H9 (cell line): Measurements from ENCODE around the gene ECE1. TPM values are rescaled to one million over a fixed set of nuclear protein-coding genes. Genes with fewer than 3 reads are reported as not detected.

Experiments used
- DNase-seq: peaks from one replicate; pipeline ENCODE4 v3.0.0-alpha.2; 2017
- H2AFZ ChIP-seq: one replicate; pipeline ENCODE4 v1.6.1; 2013; ENCODE audit warnings: mild to moderate bottlenecking, low read length, control low read depth, moderate library complexity
- H2AK5ac ChIP-seq: 2 replicates; pipeline ENCODE4 v1.6.1; 2013; ENCODE audit warnings: low read length, control low read depth, mixed read lengths; ENCODE audit not compliant: insufficient read length
- H2BK120ac ChIP-seq: one replicate; pipeline ENCODE4 v1.6.1; 2013; ENCODE audit warnings: low read depth, mild to moderate bottlenecking, low read length, control low read depth, inconsistent platforms; ENCODE audit not compliant: poor library complexity, severe bottlenecking
- H2BK12ac ChIP-seq: 2 replicates; pipeline ENCODE4 v1.6.1; 2013; ENCODE audit warnings: low read length, control low read depth, mixed read lengths, low read depth; ENCODE audit not compliant: insufficient read length
- H2BK15ac ChIP-seq: 2 replicates; pipeline ENCODE4 v1.6.1; 2013; ENCODE audit warnings: low read depth, low read length, control low read depth
- H2BK20ac ChIP-seq: one replicate; pipeline ENCODE4 v1.6.1; 2013; ENCODE audit warnings: low read depth, mild to moderate bottlenecking, low read length, control low read depth, inconsistent platforms; ENCODE audit not compliant: poor library complexity, severe bottlenecking
- H2BK5ac ChIP-seq: 2 replicates; pipeline ENCODE4 v1.6.1; 2013; ENCODE audit warnings: low read length, control low read depth, mixed read lengths; ENCODE audit not compliant: insufficient read length
- H3K14ac ChIP-seq: 2 replicates; pipeline ENCODE4 v1.6.1; 2013; ENCODE audit warnings: low read length, control low read depth; ENCODE audit not compliant: insufficient read depth
- H3K18ac ChIP-seq: 2 replicates; pipeline ENCODE4 v1.6.1; 2013; ENCODE audit warnings: low read depth, mild to moderate bottlenecking, mixed read lengths, low read length, control low read depth; ENCODE audit not compliant: insufficient read length
- H3K23ac ChIP-seq: 2 replicates; pipeline ENCODE4 v1.6.1; 2013; ENCODE audit warnings: low read length, control low read depth, mixed read lengths, low read depth; ENCODE audit not compliant: insufficient read length
- H3K23me2 ChIP-seq: 2 replicates; pipeline ENCODE4 v1.6.1; 2013; ENCODE audit warnings: low read depth, mild to moderate bottlenecking, mixed read lengths, low read length, control low read depth; ENCODE audit not compliant: insufficient read length, poor library complexity, severe bottlenecking
- H3K27ac ChIP-seq: 2 replicates; pipeline ENCODE4 v1.5.1; 2013; ENCODE audit warnings: low read length, control low read depth, mixed read lengths, low read depth; ENCODE audit not compliant: insufficient read length
- H3K27me3 ChIP-seq: 2 replicates; pipeline ENCODE4 v1.6.1; 2013; ENCODE audit warnings: low read length, control low read depth, inconsistent platforms; ENCODE audit not compliant: insufficient read depth
- H3K4ac ChIP-seq: 2 replicates; pipeline ENCODE4 v1.6.1; 2013; ENCODE audit warnings: low read depth, mild to moderate bottlenecking, control low read depth, inconsistent platforms, low read length, moderate library complexity
- H3K4me1 ChIP-seq: 2 replicates; pipeline ENCODE4 v1.6.1; 2013; ENCODE audit warnings: low read length, control low read depth, inconsistent platforms; ENCODE audit not compliant: insufficient read depth
- H3K4me2 ChIP-seq: 2 replicates; pipeline ENCODE4 v1.6.1; 2013; ENCODE audit warnings: low read length, control low read depth, mixed read lengths; ENCODE audit not compliant: insufficient read length, insufficient read depth
- H3K56ac ChIP-seq: 2 replicates; pipeline ENCODE4 v1.6.1; 2013; ENCODE audit warnings: low read depth, mild to moderate bottlenecking, mixed read lengths, low read length, control low read depth; ENCODE audit not compliant: insufficient read length
- H3K79me1 ChIP-seq: 2 replicates; pipeline ENCODE4 v1.6.1; 2013; ENCODE audit warnings: low read depth, mild to moderate bottlenecking, moderate library complexity, low read length, control low read depth, inconsistent platforms; ENCODE audit not compliant: insufficient read depth, poor library complexity, severe bottlenecking
- H3K79me2 ChIP-seq: 2 replicates; pipeline ENCODE4 v1.6.1; 2013; ENCODE audit warnings: low read length, control low read depth, inconsistent platforms; ENCODE audit not compliant: insufficient read depth
- H3K9ac ChIP-seq: 2 replicates; pipeline ENCODE4 v1.6.1; 2013; ENCODE audit warnings: low read length, control low read depth, mixed read lengths; ENCODE audit not compliant: insufficient read length; ENCODE audit errors: extremely low read depth
- H3K9me3 ChIP-seq: one replicate; pipeline ENCODE4 v1.6.1; 2013; ENCODE audit warnings: low read depth, low read length, inconsistent platforms; ENCODE audit not compliant: control insufficient read depth
- H3T11ph ChIP-seq: one replicate; pipeline ENCODE4 v1.6.1; 2013; ENCODE audit warnings: mild to moderate bottlenecking, low read length, control low read depth, inconsistent platforms
- H4K20me1 ChIP-seq: one replicate; pipeline ENCODE4 v1.6.1; 2013; ENCODE audit not compliant: control insufficient read depth, insufficient read length, insufficient read depth
- H4K5ac ChIP-seq: 2 replicates; pipeline ENCODE4 v1.6.1; 2013; ENCODE audit warnings: low read depth, mild to moderate bottlenecking, mixed read lengths, low read length, control low read depth; ENCODE audit not compliant: insufficient read length
- H4K8ac ChIP-seq: replicated peaks from 2 replicates; pipeline ENCODE4 v1.6.1; 2013; ENCODE audit warnings: low read length, control low read depth, mixed read lengths, low read depth; ENCODE audit not compliant: insufficient read length
- H4K91ac ChIP-seq: 2 replicates; pipeline ENCODE4 v1.6.1; 2013; ENCODE audit warnings: low read depth, mild to moderate bottlenecking, moderate library complexity, mixed read lengths, low read length, control low read depth; ENCODE audit not compliant: insufficient read length
- H3K27ac Mint-ChIP-seq, 3 experiments: 2 replicates in 2 of 3; 3 replicates in 1 of 3; pipeline ENCODE4 v1.8.0; 2020 to 2021; ENCODE audit warnings: mixed read lengths in 3 of 3, mild to moderate bottlenecking in 1 of 3, moderate library complexity in 1 of 3
- H3K27me3 Mint-ChIP-seq: 2 replicates; pipeline ENCODE4 v1.8.0; 2021; ENCODE audit warnings: low read depth, mild to moderate bottlenecking, moderate library complexity, mixed read lengths
- H3K36me3 Mint-ChIP-seq, 3 experiments: 2 replicates in 2 of 3; 3 replicates in 1 of 3; pipeline ENCODE4 v1.8.0; 2020 to 2021; ENCODE audit warnings: low read depth in 3 of 3, mixed read lengths in 3 of 3; ENCODE audit not compliant: insufficient read depth in 1 of 3
- H3K4me1 Mint-ChIP-seq, 2 experiments: 2 replicates each; pipeline ENCODE4 v1.8.0; 2020; ENCODE audit warnings: mixed read lengths in 2 of 2
- H3K4me3 Mint-ChIP-seq, 2 experiments: 2 replicates in 1 of 2; 3 replicates in 1 of 2; pipeline ENCODE4 v1.8.0; 2020 to 2021; ENCODE audit warnings: mild to moderate bottlenecking in 2 of 2, mixed read lengths in 2 of 2, moderate library complexity in 1 of 2
- H3K9me3 Mint-ChIP-seq, 2 experiments: 2 replicates in 1 of 2; 3 replicates in 1 of 2; pipeline ENCODE4 v1.8.0; 2020; ENCODE audit warnings: mild to moderate bottlenecking in 2 of 2, mixed read lengths in 2 of 2, moderate library complexity in 1 of 2
- CTCF ChIP-seq: fragments of 200-600 bp; sonication (generic); conservative IDR thresholded peaks from 3 replicates; pipeline ENCODE4 v1.8.0; 2021; ENCODE audit warnings: antibody characterized with exemption, mild to moderate bottlenecking
- WGBS: extraction: QIAGEN DNeasy Blood & Tissue Kit; methylation state at CpG from one replicate; pipeline ENCODE4 v1.1.7; 2013; ENCODE audit warnings: missing lambda C conversion rate, low lambda C conversion rate, mixed read lengths; ENCODE audit not compliant: insufficient read length; ENCODE audit errors: extremely low coverage; 5-methylcytosine and 5-hydroxymethylcytosine counted together
- total RNA-seq: library from RNA; stranded (reverse); gene quantifications from 2 replicates; pipeline ENCODE4 v1.2.1, GENCODE V29; 2021

Gene ECE1
- total RNA-seq, 1 experiment from 2014 or later, result 31.1 TPM

DNA sequence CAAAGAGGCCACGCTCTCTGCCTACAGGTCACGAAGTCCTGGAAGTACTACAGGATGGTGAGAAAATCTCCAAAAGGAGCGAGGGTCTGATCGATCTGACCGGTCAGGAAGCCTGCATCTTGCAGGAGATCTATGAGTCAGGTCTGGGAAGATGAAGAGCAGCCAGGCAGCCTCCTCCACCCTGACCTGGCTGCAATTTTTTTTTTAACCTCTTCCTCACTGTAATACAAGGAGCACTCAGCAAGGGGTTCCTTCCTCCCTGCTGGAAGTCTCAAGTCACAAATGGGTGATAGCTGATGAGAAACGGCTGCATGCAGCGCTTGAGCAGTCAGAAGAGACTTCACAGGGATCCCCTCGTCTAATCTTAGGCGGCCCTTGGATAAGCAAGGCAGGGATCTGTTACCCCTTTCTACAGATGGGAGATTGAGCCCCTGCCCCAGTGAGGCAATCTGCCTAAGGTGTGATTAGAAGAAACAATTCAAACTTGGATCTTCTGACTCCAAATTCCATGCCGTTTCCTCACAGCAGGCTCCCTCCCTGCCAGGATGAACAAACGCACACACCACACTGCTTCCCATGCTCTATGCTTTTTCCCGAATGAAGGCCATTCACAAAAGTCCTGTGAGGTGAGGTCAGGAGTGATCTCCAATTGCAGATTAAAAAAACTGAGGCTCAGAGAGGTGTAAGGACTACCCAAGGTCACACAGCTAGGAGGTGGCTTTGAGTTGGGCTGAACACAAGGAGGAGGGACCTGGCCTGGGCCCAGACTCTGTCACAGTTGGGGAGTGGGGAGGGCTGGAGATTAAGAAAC is 48.3 kb downstream of the ECE1 start:
- 0 out of 5 replicates have a peak overlapping the region, but pooled peaks of 1 of the 2 experiments have one; percentile 13 for H3K4me3 Mint-ChIP-seq
- peaks cover 15 to 18% of the 10 kb centered on the region in 2 experiments for H3K4me1 Mint-ChIP-seq
- Histone ChIP-seq H4K8ac (no peak overlapping the region), H3K4me1 (no peaks in the 10 kb centered on the region), H3K56ac (no peak overlapping the region), H4K91ac (no peak overlapping the region), H2AK5ac (no peak overlapping the region), H2BK120ac (no peak overlapping the region), H3K9ac (no peak overlapping the region), H3K4me2 (no peak overlapping the region), H2BK15ac (no peak overlapping the region), H2BK5ac (no peak overlapping the region), H3K79me2 (no peaks in the 10 kb centered on the region), H2BK12ac (no peak overlapping the region), H3K79me1 (no peaks in the 10 kb centered on the region), H3K14ac (no peak overlapping the region; the same call in 1 of the 2 replicates), H3K4ac (no peak overlapping the region), H3K9me3 (no peaks in the 10 kb centered on the region), H3T11ph (no peak overlapping the region), H4K20me1 (no peaks in the 10 kb centered on the region), H2AFZ (no peak overlapping the region), H3K18ac (no peak overlapping the region), H3K23ac (no peak overlapping the region), H3K27me3 (no peaks in the 10 kb centered on the region), H4K5ac (no peak overlapping the region), H3K27ac (no peak overlapping the region), H3K23me2 (no peaks in the 10 kb centered on the region), H2BK20ac (no peak overlapping the region)
- no peaks in the 10 kb centered on the region for H3K27me3 Mint-ChIP-seq
- no CpG with 5 or more reads among the region's 12 CpGs for WGBS
- DNase-seq, result no peak
- peaks cover 10 to 16% (median 14%) of the 10 kb centered on the region in 3 experiments; a peak in 6 of 7 replicates for H3K36me3 Mint-ChIP-seq
- no peaks in the 10 kb centered on the region for H3K9me3 Mint-ChIP-seq
- H3K27ac Mint-ChIP-seq, result peak overlapping the region; percentile 49 to 83 (median 79); a peak in 5 of 7 replicates
- no peak for TF ChIP-seq CTCF
